Activated effector memory CD4-positive, alpha-beta T cell treated with Interleukin-2 at 50 U/mL for 16 hours (primary cell): ENCODE data around the gene LIX1L.

Source experiments
- DNase-seq: peaks from one replicate; pipeline ENCODE4 v3.0.0-alpha.2; 2020

LIX1L gene

DNA sequence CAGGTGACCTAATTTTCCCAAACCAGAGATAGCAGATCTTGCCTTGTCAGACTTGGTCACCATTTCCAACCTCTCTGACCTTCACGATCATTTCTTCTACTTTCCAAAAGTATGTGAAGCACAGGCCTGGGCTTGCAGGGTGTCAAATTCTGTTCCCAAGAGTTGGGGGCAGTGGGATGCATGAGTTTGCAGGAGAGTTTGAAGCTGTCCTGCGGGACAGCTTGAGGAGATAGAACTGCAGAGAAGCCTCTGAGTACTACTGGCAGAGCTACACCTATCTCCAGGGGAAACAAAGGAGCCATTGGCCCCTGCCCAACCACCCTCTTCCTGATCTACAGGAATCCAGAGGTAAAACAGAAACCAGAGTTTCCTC is 27.3 kb upstream of the LIX1L start:
- no peak for DNase-seq

DNA sequence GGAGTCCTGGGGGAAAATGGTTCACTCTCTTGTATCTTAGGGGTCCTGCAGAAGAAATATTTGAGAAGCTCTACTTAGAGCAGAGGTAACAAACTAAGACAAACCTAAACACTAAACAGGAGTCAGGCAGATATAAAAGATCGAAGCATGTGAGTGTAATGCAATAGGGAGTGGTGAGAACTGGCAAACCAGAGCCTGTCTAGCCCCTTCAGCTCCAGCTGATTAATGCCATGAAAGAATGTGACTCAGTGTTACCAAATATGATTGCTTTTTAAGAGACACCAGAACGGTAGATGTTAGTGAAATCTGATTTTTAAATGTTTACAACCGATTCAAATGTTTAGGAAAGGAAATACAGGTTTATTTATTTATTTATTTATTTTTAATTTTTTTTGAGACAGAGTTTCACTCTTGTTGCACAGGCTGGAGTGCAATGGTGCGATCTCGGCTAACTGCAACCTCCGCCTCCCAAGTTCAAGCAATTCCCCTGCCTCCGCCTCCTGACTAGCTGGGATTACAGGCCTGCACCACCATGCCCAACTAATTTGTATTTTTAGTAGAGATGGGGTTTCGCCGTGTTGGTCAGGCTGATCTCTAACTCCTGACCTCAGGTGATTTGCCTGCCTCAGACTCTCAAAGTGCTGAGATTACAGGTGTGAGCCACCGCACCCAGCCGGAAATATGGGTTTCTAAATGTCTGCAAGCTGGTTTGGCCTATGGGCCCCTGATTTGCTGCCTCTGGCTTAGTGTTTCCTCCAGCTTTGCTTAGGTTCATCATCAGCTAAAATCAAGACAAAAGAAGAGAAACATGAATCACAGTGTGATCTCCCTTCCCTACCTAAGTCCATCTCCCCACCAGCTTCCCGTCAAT is 26.4 kb upstream of the LIX1L start:
- peak; percentile 51 for DNase-seq

DNA sequence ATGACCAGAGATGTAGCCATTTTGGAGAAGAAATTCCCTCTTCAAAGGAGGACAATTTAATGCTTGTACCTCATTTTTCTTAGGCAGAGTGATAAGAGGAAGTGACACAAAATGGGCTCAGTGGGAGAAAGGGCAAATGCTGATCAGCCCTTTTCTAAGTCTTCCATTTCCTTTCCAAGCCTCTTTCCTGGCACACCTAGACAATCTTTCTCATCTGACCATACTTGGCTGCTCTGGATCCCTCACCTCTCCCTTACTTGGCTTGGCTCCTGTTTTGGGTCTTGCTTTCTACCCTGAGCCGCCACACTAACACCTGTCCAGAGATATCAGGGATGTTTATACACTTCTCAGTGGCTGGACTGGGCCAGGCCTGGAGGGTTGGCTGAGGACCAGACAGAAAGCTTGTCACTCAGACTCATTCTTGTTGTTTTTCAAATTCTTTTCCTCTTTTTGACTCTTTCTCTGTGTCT is 25.4 kb upstream of the LIX1L start:
- DNase-seq = no peak

DNA sequence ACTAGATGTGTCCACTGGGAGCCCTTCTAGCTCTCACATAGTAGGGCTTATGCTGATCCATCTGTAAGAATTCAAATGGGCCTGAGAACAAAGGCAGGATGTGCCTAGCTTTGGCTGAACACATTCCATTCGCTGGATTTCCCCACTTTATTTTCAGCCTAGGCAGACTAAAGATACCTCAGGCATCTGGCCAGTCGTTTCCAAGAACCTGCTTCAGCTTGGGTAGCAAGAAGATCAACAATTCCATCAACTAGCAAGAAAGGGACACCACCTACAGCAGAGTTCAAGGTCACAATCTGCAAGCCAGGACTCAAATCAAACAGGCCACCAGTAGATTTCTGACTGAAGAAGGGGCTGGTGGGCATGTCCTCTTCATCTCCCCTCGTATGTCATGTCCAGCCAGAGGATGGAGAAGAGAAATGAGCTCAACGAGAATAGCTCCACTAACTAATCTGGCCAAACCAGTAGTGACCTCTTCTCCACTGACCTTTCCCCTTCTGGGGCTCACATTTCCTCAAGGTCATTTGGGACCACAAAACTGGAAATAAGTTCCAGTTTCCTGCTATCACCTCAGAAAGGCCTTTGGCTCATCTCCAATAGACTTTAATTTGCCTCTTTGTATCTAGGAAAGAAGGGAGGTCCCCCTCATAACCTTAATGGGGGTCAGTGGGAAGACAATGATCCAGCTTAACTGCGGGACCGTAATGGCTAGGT is 24.4 kb upstream of the LIX1L start:
- no peak for DNase-seq

DNA sequence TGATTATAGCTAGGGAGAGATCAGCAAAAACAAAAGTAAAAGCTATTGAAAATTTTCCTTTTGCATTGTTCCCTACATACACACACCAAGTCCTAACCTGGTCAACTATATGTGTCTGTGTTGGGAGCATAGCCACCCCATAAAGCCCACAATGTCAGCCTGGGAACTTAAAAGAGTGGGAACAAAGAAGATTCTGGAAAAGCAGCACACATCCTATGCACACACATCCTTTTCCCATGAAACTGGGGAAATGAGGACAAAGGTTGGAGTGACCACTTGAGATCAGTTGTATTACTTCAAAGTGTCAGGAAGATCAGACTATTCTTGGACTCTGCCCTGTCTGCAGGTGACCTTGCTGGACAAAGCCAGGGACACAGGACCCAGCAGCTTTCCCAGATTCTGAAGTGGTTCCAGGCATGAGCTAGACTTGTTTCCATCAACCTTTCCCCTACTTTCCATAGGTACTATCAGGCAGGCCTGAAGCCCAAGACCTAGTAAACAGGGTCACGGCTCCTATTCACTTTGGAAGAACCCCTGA is 22.7 kb upstream of the LIX1L start:
- DNase-seq = no peak

DNA sequence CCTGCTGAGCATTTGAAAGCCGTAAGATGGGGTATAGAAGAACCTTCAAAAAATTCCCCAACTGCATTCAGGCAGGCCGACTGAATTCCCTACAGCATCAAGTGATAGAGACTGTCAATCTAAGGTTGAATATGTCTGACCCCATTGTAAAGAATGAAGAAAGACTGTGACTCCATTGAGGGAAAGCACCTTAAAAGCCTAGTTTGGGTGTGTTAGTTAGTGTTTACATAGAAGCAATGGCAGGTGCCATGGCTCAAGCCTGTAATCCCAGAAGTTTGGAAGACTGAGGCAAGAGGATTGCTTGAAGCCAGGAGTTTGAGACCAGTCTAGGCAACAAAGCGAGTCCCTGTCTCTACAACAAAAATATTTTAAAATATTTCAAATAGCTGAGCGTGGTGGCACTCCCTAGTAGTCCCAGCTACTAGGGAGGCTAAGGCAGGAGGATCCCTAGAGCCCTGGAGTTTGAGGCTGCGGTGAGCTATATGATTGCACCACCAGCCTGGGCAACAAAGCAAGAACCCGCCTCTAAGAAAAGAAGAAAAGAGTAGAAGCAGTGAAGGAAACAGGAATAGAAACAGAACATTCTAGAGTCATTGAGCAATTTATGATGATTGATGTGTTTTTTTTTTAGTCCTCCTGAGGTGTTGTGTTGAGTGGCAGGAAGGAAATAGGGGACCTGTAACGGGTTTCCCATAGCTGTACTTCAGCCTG is 22.1 kb upstream of the LIX1L start:
- DNase-seq = no peak

DNA sequence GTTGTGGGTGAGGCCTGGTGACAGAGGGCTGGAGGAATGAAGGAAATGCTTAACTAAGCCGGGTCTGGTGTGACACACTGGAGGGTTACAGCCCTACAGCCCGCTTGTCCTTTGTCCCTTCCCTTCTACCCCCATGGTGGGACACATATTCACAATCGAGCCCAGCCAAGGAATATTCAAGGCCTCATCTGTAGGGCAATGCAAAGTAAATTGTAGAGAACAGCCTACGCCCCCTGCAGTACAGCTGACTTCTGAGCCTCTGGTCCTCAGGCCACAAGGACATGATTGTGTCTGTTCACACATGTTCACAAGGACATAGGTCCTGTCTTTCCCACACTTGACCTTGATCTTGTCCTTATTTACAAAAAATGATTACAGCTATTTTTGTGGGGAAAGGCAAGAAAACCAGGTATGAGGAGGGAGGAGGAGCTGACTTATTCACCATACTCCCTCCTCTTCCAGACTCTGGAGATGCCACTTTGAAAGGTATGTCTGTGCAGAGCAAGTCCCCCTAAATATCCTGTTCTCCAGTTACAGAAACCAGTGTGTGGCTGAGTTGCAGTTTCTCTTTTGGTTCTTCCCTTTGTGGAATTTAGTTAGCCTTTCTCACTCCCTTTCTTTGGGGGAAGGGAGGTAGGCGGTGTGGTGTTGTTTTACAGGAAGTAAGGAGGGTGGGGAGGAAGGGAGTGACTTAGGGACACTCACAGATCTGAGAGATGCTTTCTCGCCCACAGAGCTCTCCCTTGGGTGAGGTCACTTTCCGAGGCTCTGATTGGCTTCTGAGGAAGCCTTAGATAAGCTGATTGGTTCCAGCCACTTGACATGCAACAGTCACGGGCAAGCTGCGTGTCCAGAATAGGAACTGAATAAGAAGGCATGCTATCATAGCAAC is 21.3 kb upstream of the LIX1L start:
- peak; percentile 63 for DNase-seq

DNA sequence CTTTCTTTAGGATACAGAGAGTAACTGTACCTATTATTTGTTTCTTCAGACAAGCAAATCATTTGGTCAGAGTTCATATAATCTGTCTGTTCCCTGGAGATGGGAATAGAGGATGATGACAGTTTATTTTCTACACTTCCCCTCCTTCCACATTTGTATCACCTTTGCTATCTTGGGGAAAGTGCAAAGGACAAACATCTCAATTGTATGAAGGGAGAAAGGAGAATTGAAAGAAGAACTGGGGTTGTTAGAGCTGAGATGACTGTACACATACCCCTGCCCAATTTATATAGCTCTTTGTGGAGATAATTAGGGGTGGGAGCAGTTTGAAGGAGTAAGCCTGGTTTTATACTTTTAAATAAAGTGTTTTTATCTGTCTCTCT is 20.6 kb upstream of the LIX1L start:
- no peak for DNase-seq

DNA sequence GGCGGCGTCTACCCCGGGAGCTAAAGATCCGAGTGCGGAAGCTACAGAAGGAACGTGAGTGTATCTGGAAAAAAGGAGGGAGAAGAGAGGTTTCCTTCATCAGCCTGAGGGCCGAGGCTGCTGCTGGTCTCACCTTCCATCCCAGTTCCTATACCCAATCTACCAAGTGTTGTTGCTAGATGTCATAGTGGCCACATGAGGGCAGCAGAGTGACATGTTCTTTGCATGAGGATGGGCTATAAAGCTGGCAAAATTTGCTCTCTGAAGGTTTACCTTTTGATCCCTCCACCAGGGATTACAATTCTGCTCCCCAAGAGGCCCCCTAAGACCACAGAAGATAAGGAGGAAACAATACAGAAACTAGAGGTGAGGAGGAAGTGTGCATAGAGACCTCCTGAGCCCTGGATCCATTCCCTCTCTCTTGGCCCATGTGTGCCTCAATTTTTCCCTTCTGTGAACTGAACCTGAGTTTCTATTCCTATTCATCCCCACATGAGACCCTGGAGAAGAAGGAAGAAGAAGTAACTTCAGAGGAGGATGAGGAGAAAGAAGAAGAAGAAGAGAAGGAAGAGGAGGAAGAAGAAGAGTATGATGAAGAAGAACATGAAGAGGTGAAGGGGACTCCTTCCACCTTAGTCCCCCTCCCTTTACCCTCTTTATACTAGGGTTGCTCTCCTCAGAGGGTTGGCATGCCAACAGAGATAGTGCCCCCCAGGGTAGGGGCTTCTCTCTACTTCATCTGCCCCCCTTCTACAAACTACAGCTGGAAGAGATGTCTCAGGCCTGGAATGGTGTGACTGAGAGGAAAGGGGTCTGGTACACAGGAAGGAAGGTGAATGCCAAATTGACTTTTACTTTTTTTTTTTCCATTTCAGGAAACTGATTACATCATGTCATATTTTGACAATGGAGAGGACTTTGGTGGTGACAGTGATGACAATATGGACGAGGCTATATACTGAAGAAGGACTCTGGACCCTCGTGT is 20.0 kb upstream of the LIX1L start:
- DNase-seq = peak; percentile 56

DNA sequence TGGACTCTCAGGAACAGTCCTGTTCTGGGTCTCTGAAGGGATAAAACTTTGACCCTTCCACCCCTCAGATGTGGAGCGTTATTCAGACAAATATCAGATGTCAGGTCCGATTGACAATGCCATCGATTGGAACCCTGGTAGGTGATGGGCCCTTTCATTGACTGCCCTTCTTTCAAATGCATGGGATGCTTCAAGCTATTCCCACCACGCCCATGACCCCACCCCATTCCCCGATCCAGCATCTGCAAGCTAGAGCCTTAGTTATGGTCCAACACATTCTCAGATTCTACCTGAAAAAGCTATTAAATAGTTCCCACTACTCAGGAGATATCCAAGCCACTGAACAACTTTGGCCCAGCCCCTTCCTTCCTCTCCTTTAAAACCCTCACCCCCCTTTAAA is 19.2 kb upstream of the LIX1L start:
- no peak for DNase-seq

DNA sequence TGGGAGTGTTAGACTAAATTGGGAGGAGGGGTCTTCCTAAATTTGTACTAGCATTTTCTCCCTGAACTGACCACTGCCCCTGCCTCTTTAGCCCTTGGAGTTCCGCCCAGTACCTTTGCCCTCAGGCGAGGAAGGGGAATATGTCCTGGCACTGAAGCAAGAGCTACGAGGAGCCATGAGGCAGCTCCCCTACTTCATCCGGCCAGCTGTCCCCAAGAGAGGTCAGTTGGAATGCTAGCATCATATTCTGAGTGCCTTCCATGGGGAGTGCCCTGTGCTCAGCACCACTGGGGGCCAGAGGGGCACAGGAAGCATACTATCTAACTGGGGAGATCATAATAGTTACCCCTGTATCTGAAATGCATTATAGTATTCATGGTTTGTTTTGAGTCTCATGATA is 17.4 kb upstream of the LIX1L start:
- DNase-seq = no peak

DNA sequence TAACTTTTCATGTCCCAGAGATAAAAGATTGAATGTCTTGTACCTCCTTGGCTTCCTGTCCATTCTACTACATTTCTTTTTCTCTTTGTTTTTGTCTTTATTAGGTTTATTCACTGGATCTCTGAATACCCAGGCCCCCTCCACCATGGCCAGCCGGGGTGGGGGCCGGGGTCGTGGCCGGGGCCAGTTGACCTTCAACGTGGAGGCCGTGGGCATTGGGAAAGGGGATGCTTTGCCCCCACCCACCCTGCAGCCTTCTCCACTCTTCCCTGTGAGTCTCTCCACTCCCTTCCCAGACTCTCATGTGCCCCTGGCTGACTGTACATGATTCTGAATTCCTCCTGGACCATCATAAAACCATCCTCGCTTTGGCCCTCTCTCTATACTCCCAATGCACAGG is 16.9 kb upstream of the LIX1L start:
- no peak for DNase-seq

DNA sequence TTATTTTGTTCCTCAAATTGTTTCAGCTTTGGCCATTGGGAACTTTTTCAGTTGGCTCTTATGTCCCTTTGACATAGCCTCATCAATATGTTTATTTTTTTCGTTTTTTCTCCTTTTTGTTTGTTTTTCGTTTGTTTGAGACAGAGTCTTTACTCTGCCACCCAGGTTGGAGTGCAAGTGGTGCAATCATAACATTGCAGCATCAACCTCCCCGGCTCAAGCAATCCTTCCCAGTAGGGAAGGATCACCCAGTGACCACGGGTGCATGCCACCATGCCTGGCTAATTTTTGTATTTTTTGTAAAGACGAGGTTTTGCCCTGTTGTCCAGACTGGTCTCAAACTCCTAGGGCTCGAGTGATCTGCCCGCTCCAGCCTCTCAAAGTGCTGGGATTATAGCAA is 14.8 kb upstream of the LIX1L start:
- no peak for DNase-seq

DNA sequence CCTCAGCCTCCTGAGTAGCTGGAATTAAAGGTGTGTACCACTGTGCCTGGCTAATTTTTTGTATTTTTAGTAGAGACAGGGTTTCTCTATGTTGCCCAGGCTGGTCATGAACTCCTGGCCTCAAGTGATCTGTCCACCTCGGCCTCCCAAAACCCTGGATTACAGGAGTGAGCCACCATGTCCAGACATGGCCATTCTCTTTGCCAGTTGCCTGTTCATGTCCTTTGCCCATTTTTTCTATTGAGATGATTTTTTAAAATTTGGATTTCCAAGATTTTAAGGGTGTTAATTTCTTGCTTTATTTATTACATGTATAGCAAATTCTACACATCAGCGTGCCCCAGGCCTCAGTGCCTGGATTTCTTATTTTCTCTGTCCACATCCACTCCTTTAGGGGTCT is 9.5 kb upstream of the LIX1L start:
- DNase-seq = no peak

DNA sequence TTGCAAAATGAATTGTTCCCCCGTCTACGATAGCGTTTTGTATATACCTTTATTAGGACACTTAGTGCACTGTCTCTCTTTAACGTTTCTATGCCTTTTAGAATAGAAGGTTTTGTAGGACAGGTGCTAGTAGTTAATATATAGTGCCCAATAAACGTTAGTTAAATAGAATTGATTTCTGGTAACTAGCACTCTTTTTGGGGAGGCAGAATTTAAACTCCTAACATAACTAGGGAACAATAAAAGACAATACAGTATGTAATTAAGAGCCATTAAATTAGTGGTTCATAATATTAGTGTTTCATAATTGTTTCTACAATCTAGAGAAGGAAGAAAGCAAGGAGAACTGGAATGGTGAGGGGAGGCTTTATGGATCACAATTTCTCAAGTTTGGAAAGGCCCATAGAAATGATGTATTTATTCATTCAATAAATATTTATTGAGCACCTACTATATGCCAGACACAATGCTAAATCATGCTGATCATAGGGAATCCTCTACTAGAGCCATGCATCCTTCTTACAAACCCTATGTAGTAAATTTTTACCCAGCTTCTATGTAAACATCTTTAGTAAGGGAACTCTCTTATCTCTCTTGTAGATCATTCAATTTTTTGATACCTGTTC is 7.4 kb upstream of the LIX1L start:
- no peak for DNase-seq

DNA sequence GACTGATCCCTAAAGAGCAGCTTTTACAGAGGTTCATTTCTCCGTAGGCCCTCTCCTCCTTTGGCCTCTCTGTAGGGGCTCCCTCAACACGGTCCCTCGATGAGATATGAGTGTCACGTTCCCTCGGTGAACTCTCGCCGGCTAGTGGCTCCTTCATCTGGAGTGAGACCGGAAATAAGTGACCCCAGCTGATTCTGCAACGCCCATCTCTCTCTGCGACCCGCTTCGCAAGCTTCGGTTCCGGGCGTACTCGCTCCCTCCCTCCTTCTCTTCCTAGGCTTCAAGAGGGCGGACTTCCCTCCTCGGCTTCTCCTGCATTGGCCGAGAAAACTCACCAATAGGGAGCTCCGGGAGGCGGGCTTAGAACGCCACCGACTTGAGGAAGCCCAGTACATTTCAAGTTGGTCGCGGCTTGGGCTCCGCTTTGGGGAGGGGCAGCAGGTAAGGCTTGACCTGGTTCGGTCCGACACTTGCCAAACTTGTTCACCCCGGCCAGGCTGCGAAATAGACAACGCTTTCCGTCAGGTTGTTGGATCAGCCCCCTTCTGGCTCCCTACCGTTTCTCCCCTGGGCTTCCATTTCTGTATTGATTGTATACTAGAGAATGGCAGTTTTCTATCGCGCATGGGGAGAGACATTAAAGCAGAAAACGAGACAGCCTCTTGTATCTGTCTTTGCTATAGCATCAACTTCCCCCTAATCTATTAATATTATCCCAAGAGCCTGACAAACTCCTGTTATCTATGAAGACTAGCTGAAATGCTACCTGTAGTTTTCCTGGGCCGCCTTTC is 6.7 kb upstream of the LIX1L start, which contains the start of the genes ANKRD34A and POLR3GL:
TSS of gene ANKRD34A (minus strand) at position 248 of the 791 bp plus-strand sequence. CDS start 2,816 bp downstream, outside the sequence.
TSS of gene POLR3GL (plus strand) at position 363 of the 791 bp plus-strand sequence. CDS start 10,176 bp downstream, outside the sequence.
- peak; percentile 87 for DNase-seq

DNA sequence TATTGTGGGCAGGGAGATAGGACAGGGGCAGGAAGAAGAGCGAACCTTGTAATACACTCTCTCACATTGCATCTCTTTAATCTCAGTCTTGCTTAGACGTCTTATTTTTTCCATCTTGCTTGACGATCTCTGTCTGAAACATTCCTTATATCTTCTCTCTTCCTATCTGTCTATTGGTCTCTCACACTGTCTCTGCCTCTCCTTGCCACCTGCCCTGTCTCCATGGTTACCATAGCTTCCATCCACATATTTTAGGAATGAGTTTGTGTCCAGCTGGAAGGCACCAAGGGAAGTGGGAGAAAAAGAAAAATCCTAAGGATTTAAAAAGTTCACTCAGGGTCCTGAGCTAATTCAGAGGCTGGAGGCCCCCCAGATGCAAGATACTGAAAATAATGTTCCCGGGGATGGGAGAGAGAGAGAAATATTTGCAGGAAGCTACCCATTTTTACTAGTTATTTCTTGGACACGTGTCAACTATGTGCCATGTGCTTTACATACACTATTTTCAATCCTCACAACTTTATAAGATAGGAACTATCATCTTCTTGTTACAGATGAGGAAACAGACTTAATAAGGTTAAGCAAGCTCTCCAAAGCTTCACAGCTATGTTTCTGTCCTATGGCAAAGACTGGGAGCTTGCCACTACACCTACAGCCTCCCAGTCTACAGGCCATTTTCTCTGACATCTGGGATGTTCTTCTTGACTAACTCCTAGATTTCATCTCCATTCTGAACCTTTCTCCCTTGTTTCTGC is 5.6 kb upstream of the LIX1L start:
- DNase-seq = no peak
